ENCODE measurements around the gene MYO1E. TPM values are rescaled to one million over a fixed set of nuclear protein-coding genes. Genes with fewer than 3 reads are reported as not detected.
"Not testable (repeated sequence)": the region's sequence is repeated elsewhere in the genome, so short reads cannot be mapped to it uniquely, and the experiment has no call there.

The MYO1E gene
- total RNA-seq, 6 experiments from 2014 or later, result 108 to 142 (median 115) TPM

DNA sequence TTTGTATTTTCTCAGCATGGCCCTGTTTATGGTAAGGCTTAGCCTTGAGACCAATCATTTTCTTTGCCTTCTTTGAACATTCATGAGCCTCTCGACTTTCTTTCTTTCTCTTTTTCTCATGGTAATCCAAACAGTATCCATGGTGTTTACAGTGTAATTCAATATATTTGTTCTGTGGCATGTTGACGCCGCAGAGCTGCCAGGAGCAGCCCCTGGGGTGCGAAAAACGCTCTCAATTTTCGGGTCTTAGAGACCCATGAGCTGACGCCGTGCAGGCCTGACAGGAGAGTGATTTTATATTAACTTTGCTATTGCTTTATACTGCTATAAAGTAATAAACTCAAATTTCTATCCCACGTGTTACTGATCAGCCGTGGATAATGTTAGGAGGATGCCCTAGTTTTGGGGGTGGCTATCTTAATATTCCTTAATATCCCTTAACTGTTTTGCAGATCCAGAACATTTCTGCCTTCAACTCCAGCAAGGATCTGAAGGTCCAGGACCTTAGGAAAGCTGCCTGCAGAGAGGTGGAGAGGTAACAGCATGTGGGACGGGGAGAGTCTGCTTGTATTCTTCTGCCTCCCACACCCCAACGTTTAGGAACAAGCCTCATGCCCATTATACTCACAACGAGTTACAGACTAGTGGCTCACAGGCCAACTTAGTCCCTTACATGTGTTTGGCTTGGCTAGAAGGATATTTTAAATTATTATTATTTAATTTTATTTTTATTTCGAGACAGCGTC is 29.3 kb upstream of the MYO1E start:
- no peak overlapping the region for H3K4me3 Mint-ChIP-seq
- no peak for DNase-seq
- no peaks in the 10 kb centered on the region for H3K9me3 Mint-ChIP-seq
- H3K27ac Mint-ChIP-seq, result no peak overlapping the region
- no peaks in the 10 kb centered on the region for H3K36me3 Mint-ChIP-seq (ENCODE audit: low read depth)
- TF ChIP-seq, protein P1, sequence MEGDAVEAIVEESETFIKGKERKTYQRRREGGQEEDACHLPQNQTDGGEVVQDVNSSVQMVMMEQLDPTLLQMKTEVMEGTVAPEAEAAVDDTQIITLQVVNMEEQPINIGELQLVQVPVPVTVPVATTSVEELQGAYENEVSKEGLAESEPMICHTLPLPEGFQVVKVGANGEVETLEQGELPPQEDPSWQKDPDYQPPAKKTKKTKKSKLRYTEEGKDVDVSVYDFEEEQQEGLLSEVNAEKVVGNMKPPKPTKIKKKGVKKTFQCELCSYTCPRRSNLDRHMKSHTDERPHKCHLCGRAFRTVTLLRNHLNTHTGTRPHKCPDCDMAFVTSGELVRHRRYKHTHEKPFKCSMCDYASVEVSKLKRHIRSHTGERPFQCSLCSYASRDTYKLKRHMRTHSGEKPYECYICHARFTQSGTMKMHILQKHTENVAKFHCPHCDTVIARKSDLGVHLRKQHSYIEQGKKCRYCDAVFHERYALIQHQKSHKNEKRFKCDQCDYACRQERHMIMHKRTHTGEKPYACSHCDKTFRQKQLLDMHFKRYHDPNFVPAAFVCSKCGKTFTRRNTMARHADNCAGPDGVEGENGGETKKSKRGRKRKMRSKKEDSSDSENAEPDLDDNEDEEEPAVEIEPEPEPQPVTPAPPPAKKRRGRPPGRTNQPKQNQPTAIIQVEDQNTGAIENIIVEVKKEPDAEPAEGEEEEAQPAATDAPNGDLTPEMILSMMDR (IDR thresholded peaks at IDR 0.05), result no peak
- H3K4me1 Mint-ChIP-seq (ENCODE audit: low read depth), result no peaks in the 10 kb centered on the region
- peaks cover 13% of the 10 kb centered on the region for H3K27me3 Mint-ChIP-seq (ENCODE audit: insufficient read depth)

DNA sequence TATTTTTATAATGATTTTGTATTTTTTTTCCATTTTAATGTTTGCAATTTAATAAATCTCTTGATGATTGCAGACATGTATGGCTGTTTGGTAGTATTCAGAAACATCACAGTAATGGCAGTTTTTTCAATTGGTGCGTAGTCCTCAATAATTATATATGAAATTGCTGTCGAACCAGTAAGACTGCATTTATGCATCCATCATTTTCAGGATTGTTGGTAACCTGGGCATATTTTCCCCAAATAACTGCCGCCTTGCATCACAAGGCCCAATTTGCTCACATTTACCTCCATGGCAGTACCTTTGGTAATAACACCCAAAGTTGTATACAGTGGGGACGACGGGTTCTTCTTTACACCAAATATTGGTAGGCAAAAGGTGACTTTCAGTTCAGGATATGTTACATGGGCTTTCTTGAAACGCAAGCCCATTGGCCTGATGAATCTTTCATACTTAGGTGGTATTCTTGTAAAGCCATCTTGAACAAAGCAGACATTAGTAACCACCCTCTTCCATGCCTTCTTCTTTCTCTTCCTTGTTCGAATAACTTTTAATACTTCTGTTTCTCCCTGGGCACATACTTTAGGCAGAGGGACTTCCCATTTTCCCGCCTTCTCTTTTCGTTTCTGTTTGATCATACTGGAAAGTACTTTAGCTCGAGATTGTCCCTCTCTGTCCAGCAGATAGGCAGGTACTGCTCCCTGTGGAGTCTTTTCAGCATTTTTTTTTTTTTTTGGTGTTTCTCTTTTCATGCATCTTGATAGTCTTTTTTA is 28.6 kb upstream of the MYO1E start:
- H3K27ac Mint-ChIP-seq; H3K4me3 Mint-ChIP-seq; H3K9me3 Mint-ChIP-seq; H3K36me3 Mint-ChIP-seq (ENCODE audit: low read depth); H3K4me1 Mint-ChIP-seq (ENCODE audit: low read depth); DNase-seq: not testable (repeated sequence)
- H3K27me3 Mint-ChIP-seq (ENCODE audit: insufficient read depth), result peaks cover 16% of the 10 kb centered on the region

DNA sequence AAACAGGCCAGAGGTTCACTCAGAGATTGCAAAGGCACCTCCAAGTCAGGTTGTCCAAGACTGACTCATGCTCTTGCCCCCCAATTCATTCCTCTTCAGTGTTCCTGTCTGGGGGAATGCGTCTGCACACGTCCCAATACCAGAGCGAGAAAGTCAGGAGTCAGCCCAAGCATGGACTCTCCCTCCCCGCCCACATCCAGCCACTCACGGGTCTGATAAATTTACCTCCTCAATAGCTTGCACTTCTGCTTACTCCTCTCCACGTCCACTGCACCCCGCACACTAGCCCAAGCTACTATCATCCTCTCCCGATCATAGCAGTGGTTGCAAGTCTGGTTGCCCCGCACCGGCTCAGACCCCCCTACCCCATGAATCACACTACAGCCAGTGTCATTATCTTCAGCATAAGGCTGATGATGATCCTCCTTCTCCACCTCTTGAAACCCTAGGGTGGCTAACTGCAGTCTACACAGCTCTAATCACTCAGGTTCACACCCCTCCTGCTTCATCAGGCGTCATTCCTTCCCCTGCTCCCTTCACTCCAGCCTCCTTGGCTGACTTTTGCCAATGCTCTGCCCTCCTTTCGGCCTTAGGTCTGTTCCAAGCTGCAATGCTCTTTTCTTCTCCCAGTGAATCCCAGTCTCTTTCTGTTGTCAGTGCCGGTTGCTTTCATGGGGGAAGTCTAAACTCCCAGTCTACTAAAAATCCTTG is 27.6 kb upstream of the MYO1E start:
- H3K9me3 Mint-ChIP-seq, result no peaks in the 10 kb centered on the region
- no peak for DNase-seq
- H3K36me3 Mint-ChIP-seq (ENCODE audit: low read depth), result no peaks in the 10 kb centered on the region
- no peaks in the 10 kb centered on the region for H3K4me1 Mint-ChIP-seq (ENCODE audit: low read depth)
- TF ChIP-seq, protein P1 (IDR thresholded peaks at IDR 0.05), result no peak
- H3K27me3 Mint-ChIP-seq (ENCODE audit: insufficient read depth), result peaks cover 19% of the 10 kb centered on the region
- H3K27ac Mint-ChIP-seq, result no peak overlapping the region
- H3K4me3 Mint-ChIP-seq, result no peak overlapping the region

DNA sequence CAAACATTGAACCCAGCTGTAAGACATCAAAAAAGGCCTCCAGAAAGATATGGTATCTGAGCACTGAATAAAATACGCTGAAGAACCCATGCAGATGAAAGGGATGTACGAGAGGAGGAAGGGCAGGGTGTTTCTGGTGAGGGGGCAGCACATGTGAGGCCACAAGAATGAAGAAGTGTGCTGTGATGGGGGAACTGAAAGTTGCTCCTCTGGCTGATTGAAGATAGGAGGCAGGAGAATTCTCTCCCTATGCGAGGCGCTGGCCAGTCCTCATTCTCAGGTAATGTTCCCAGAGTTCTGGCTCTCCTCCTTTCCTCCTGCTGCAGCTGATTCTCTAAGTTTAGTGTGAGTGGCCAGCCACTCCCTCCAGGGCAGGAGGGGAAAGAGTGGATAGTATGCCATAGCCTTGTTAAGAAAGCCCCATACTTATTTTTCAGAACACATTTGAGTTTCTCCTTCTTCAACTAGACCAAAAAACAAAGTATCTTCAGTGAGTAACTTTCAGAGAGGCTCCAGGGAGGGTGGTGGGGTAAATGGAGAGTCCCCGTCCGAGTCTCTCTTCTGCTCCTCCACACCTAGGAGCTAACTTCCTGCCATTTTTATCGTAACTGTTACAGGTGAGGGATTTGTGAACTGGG is 26.9 kb upstream of the MYO1E start:
- Mint-ChIP-seq H3K4me3 (no peak overlapping the region), H3K27me3 (ENCODE audit: insufficient read depth) (peaks cover 19% of the 10 kb centered on the region), H3K4me1 (ENCODE audit: low read depth) (peaks cover 2% of the 10 kb centered on the region), H3K27ac (no peak overlapping the region), H3K36me3 (ENCODE audit: low read depth) (no peaks in the 10 kb centered on the region), H3K9me3 (no peaks in the 10 kb centered on the region)
- DNase-seq, result no peak
- TF ChIP-seq, protein P1 (IDR thresholded peaks at IDR 0.05), result no peak

DNA sequence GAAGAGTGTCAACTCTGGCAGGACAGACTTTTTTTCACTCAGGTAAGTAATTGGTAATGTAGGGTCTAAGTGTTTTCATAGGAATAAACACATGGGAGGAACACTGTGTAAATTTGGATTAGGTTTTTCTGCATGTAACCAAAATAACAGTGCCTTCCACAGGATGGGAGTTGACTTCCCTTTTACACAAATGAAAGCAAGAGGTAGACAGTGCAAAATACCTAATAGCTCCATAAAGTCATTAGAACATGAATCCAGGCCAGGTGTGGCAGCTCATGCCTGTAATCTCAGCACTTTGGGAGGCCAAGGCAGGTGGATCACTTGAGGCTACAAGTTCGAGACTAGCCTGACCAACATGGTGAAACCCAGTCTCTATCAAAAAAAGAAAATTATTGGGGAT is 25.5 kb upstream of the MYO1E start:
- DNase-seq, result no peak
- H3K36me3 Mint-ChIP-seq (ENCODE audit: low read depth), result no peaks in the 10 kb centered on the region
- H3K4me3 Mint-ChIP-seq, result no peak overlapping the region
- peaks cover 10% of the 10 kb centered on the region for H3K4me1 Mint-ChIP-seq (ENCODE audit: low read depth)
- H3K9me3 Mint-ChIP-seq, result no peaks in the 10 kb centered on the region
- no peak overlapping the region for H3K27ac Mint-ChIP-seq
- TF ChIP-seq, protein P1 (IDR thresholded peaks at IDR 0.05), result no peak
- H3K27me3 Mint-ChIP-seq (ENCODE audit: insufficient read depth), result peaks cover 19% of the 10 kb centered on the region
